C4-2B (cell line): ENCODE results near the gene KDM4C.

Experiments used
- CTCF ChIP-seq: fragments of 450-650 bp; conservative IDR thresholded peaks from 2 replicates; pipeline ENCODE4 v1.5.1; 2017; ENCODE audit warnings: mild to moderate bottlenecking
- ZFX ChIP-seq: fragments of 450-650 bp; IDR thresholded peaks from 2 replicates; pipeline ENCODE4 v1.6.1; 2017

GRCh38 chr9:6711403-6711802 is 46.4 kb upstream of the KDM4C start:
- TF ChIP-seq CTCF (no peak), ZFX (no peak)
